ENCODE measurements around the gene KTI12. TPM values are rescaled to one million over a fixed set of nuclear protein-coding genes. Genes with fewer than 3 reads are reported as not detected.

Gene KTI12
- total RNA-seq, 1 donor from 2014 or later = 8.6 TPM

DNA sequence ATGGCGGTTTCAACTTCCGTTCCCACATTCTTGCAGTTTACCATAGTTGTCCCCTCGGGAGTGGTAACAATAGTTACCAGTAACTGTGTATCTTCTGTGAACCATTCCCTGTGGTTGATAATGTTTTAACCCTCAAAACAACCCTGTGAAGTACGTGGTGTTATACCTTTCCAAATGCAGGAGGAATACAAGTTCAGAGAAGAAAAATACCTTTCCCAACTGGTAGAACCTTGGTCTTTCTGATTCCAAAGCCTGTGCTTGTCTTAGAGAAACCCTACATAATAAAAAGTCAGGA is 23.3 kb upstream of the KTI12 start:
- peaks cover 47% of the 10 kb centered on the region for H3K4me1 ChIP-seq
- DNase-seq (no peak), ATAC-seq (no peak)
- H3K4me3 ChIP-seq = peak overlapping the region; percentile 92
- H3K27ac ChIP-seq = peak overlapping the region; percentile 92
- intact Hi-C loops (cut with DNase I) = no loop called here
- peaks cover 17% of the 10 kb centered on the region for H3K36me3 ChIP-seq
- no peaks in the 10 kb centered on the region for H3K27me3 ChIP-seq (ENCODE audit: low read depth)
- H3K9me3 ChIP-seq = no peaks in the 10 kb centered on the region
- no peak for TF ChIP-seq CTCF (IDR thresholded peaks at IDR 0.05)

- TF ChIP-seq CTCF (IDR thresholded peaks at IDR 0.05) = no peak
- H3K4me1 ChIP-seq = peaks cover 47% of the 10 kb centered on the region
- no peaks in the 10 kb centered on the region for H3K9me3 ChIP-seq
- peak within 1 kb of the TSS; percentile 92 for H3K27ac ChIP-seq
- H3K36me3 ChIP-seq = peaks cover 22% of the 10 kb centered on the region
- intact Hi-C loops (cut with DNase I) = no loop called here
- peak; percentile 98 for DNase-seq
- no peaks in the 10 kb centered on the region for H3K27me3 ChIP-seq (ENCODE audit: low read depth)
- peak; percentile 98 for ATAC-seq
- peak within 1 kb of the TSS; percentile 92 for H3K4me3 ChIP-seq
Observed at GRCh38 chr1:52056163-52056936, 22.7 kb upstream of the KTI12 start, which contains the start of gene BTF3L4. BTF3L4 (plus strand) TSS chr1:52056295; CDS start chr1:52059848, 3,553 bp downstream.

DNA sequence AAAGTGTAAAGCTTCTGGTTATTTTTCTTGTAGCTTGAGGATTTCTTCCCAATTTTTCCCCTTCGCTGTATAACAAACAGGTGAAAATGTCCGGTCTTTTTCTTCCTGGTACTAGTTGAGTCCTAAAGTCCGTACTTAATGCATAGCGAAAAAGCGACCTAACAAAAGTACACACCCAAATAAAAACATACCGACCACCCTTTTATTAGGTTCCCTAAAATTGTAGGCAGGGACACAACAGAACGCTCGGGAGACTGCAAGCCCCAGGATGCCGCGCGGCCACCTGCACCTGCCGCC is 22.2 kb upstream of the KTI12 start:
- Histone ChIP-seq H3K4me3 (peak overlapping the region; percentile 92), H3K27me3 (ENCODE audit: low read depth) (no peaks in the 10 kb centered on the region), H3K9me3 (no peaks in the 10 kb centered on the region), H3K4me1 (peaks cover 47% of the 10 kb centered on the region), H3K36me3 (peaks cover 20% of the 10 kb centered on the region), H3K27ac (peak overlapping the region; percentile 92)
- TF ChIP-seq CTCF (IDR thresholded peaks at IDR 0.05) = no peak
- no peak for DNase-seq
- ATAC-seq = no peak
- intact Hi-C loops (cut with DNase I) = no loop called here

DNA sequence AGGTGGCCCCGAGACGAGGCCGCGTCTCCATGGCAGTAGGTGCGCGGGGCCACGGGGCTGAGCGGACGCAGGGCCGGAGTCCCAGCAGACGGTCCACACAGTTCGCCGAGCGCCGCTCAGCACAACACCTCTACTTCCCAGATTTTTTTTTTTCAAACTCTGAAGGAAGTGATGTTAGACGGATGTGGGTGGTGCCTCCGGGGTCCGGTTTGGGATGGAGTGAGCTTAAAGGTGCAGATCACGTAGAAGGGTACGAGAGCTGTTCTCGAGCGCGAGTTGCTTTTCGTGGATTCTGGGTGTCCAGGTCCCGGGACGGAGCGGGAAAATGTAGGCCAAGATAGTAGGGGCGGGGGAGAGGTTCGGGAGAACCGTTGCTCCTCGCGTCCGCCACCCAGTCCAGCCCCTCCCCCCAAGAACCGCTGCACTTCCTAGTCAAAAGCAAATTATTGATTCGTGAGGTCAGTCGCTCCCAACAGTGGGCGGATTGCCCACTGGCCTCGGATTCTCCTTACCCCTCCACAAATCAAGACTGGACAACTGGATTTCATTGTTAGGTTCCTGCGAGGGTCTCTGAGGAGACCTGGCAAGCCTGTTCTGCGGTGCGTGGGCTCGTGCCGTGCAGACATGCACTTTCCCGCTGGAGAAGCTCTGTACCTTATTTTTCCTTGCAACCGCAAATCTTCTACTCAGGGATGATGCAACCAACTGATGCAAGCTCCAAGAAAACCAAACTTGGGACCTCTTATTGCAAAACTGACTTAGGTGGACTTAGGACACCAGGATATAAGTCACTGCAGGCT is 21.7 kb upstream of the KTI12 start, which contains the start of gene TXNDC12:
TXNDC12 (minus strand) TSS at position 126 of the 800 bp plus-strand sequence; CDS start at position 31, 95 bp downstream.
- Histone ChIP-seq H3K36me3 (peaks cover 15% of the 10 kb centered on the region), H3K4me3 (peak within 1 kb of the TSS; percentile 92), H3K27me3 (ENCODE audit: low read depth) (no peaks in the 10 kb centered on the region), H3K4me1 (peaks cover 47% of the 10 kb centered on the region), H3K27ac (peak within 1 kb of the TSS; percentile 92), H3K9me3 (no peaks in the 10 kb centered on the region)
- ATAC-seq (peak; percentile 91 to 93), DNase-seq (peak; percentile 90)
- intact Hi-C loops (cut with DNase I) = no loop called here
- no peak for TF ChIP-seq CTCF (IDR thresholded peaks at IDR 0.05)

DNA sequence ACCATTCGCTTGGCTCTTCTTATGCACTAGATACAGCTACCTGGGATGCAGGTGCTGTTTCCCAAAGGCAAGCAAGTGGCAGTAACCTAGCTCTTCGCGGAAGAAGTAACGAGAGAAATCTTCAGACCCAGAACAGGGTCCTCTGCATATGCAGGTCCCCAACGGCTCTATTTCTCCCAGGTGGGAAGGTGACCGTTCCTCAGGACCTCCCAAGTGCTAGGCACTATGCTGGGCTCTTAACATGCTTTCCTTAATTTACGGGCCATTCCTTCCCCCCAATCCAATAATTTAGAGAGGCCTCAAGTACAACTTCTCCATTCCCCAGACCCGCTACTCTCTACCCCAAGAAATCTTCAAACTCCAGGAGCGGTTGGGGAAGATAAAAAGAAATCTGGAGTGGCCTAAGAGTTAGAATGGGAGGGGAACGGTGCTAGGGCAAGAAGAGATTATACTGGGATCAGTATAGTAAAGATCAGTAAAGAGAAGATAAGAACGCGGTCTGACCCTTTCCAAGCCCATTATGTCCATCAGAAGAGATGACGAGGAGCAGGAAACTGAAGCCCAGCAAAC is 21.0 kb upstream of the KTI12 start:
- Histone ChIP-seq H3K4me1 (peaks cover 42% of the 10 kb centered on the region), H3K4me3 (peak overlapping the region; percentile 92), H3K9me3 (no peaks in the 10 kb centered on the region), H3K36me3 (peaks cover 9% of the 10 kb centered on the region), H3K27me3 (ENCODE audit: low read depth) (no peaks in the 10 kb centered on the region), H3K27ac (peak overlapping the region; percentile 92)
- no peak for TF ChIP-seq CTCF (IDR thresholded peaks at IDR 0.05)
- intact Hi-C loops (cut with DNase I) = no loop called here
- ATAC-seq (no peak), DNase-seq (no peak)
